DOHH2 (cell line): ENCODE data around the gene CASKIN1.

Experiments used
- H3F3A ChIP-seq: fragments of 200-600 bp; sonication (generic), shearing (Covaris generic); 2 replicates; pipeline ENCODE4 v1.6.0; 2016; ENCODE audit warnings: antibody characterized with exemption, mild to moderate bottlenecking; ENCODE audit not compliant: control insufficient read depth, insufficient read depth
- H3K27ac ChIP-seq: fragments of 200-600 bp; sonication (generic); 2 replicates; pipeline ENCODE4 v1.5.1; 2014; ENCODE audit warnings: low read depth, mild to moderate bottlenecking, low read length, moderate library complexity
- H3K27me3 ChIP-seq: fragments of 200-600 bp; sonication (generic); 2 replicates; pipeline ENCODE4 v1.6.1; 2014; ENCODE audit warnings: mild to moderate bottlenecking, low read length, mixed read lengths; ENCODE audit not compliant: control insufficient read depth
- H3K36me3 ChIP-seq: fragments of 200-600 bp; sonication (generic); 2 replicates; pipeline ENCODE4 v1.6.1; 2014; ENCODE audit warnings: mild to moderate bottlenecking, low read length, moderate library complexity, mixed read lengths; ENCODE audit not compliant: control insufficient read depth
- H3K4me1 ChIP-seq: fragments of 200-600 bp; sonication (generic); 2 replicates; pipeline ENCODE4 v1.6.1; 2014; ENCODE audit warnings: mild to moderate bottlenecking, low read length, mixed read lengths; ENCODE audit not compliant: control insufficient read depth
- H3K4me2 ChIP-seq: fragments of 200-600 bp; sonication (generic); 2 replicates; pipeline ENCODE4 v1.6.0; 2014; ENCODE audit warnings: mild to moderate bottlenecking, low read length, moderate library complexity
- H3K4me3 ChIP-seq: fragments of 200-600 bp; sonication (generic); 2 replicates; pipeline ENCODE4 v1.5.1; 2014; ENCODE audit warnings: mild to moderate bottlenecking, low read length, mixed read lengths
- H3K79me2 ChIP-seq: fragments of 200-600 bp; sonication (generic); 2 replicates; pipeline ENCODE4 v1.6.1; 2014; ENCODE audit warnings: mild to moderate bottlenecking, low read length, mixed read lengths; ENCODE audit not compliant: control insufficient read depth
- H3K9me2 ChIP-seq: fragments of 200-600 bp; sonication (generic); replicated peaks from 2 replicates; pipeline ENCODE4 v1.6.1; 2014; ENCODE audit warnings: mild to moderate bottlenecking, low read length, mixed read lengths; ENCODE audit not compliant: control insufficient read depth
- H3K9me3 ChIP-seq: fragments of 200-600 bp; sonication (generic); 2 replicates; pipeline ENCODE4 v1.6.1; 2014; ENCODE audit warnings: antibody characterized with exemption, low read length, mixed read lengths; ENCODE audit not compliant: control insufficient read depth, insufficient read depth
- H4K20me1 ChIP-seq: fragments of 200-600 bp; sonication (generic); 2 replicates; pipeline ENCODE4 v1.6.0; 2014; ENCODE audit warnings: low read depth, mild to moderate bottlenecking, antibody characterized with exemption, low read length, moderate library complexity; ENCODE audit not compliant: control insufficient read depth, insufficient read depth
- CTCF ChIP-seq: fragments of 200-600 bp; sonication (generic); IDR thresholded peaks from one replicate; pipeline ENCODE4 v1.5.1; 2014; ENCODE audit warnings: antibody characterized with exemption, mild to moderate bottlenecking, low read depth, low read length; ENCODE audit not compliant: poor library complexity, severe bottlenecking
- EZH2phosphoT487 ChIP-seq: fragments of 200-600 bp; sonication (generic); IDR thresholded peaks from 2 replicates; pipeline ENCODE4 v1.6.1; 2017; ENCODE audit warnings: borderline replicate concordance, mild to moderate bottlenecking, antibody characterized with exemption, low read length, moderate library complexity, mixed read lengths

Gene CASKIN1

GRCh38 chr16:2191446-2191706 is 5.0 kb downstream of the CASKIN1 start:
- TF ChIP-seq CTCF (no peak), EZH2phosphoT487 (no peak)
- no peaks in the 10 kb centered on the region for H3K36me3 ChIP-seq
- H4K20me1 ChIP-seq = peaks cover 5% of the 10 kb centered on the region; the same call in 1 of the 2 replicates
- no peaks in the 10 kb centered on the region for H3K9me2 ChIP-seq
- H3K4me2 ChIP-seq = no peak overlapping the region
- H3K4me3 ChIP-seq = no peak overlapping the region
- no peaks in the 10 kb centered on the region for H3K79me2 ChIP-seq
- H3K27me3 ChIP-seq = peaks cover 30% of the 10 kb centered on the region
- H3K9me3 ChIP-seq = no peaks in the 10 kb centered on the region
- no peaks in the 10 kb centered on the region for H3F3A ChIP-seq
- H3K27ac ChIP-seq = no peak overlapping the region
- peaks cover 10% of the 10 kb centered on the region for H3K4me1 ChIP-seq

- H3K4me2 ChIP-seq = no peak overlapping the region
Observed at GRCh38 chr16:2190659-2191445, 5.6 kb downstream of the CASKIN1 start.

GRCh38 chr16:2190002-2190658 is 6.3 kb downstream of the CASKIN1 start:
- Histone ChIP-seq H3K4me3 (no peak overlapping the region), H3K27me3 (peaks cover 19% of the 10 kb centered on the region), H4K20me1 (peaks cover 2% of the 10 kb centered on the region; the same call in 1 of the 2 replicates), H3K79me2 (no peaks in the 10 kb centered on the region), H3K4me2 (no peak overlapping the region), H3K36me3 (no peaks in the 10 kb centered on the region), H3K9me2 (no peaks in the 10 kb centered on the region), H3K4me1 (peaks cover 2% of the 10 kb centered on the region), H3K27ac (no peak overlapping the region), H3F3A (no peaks in the 10 kb centered on the region), H3K9me3 (no peaks in the 10 kb centered on the region)
- no peak for TF ChIP-seq CTCF
- no peak for TF ChIP-seq EZH2phosphoT487

More at GRCh38 chr16:2190659-2191445, 5.6 kb downstream of the CASKIN1 start:
- Histone ChIP-seq H3K79me2 (no peaks in the 10 kb centered on the region), H3K4me3 (no peak overlapping the region), H3K27ac (no peak overlapping the region), H4K20me1 (peaks cover 5% of the 10 kb centered on the region; the same call in 1 of the 2 replicates), H3K9me2 (no peaks in the 10 kb centered on the region), H3K27me3 (peaks cover 27% of the 10 kb centered on the region), H3F3A (no peaks in the 10 kb centered on the region), H3K9me3 (no peaks in the 10 kb centered on the region), H3K4me1 (peaks cover 9% of the 10 kb centered on the region), H3K36me3 (no peaks in the 10 kb centered on the region)
- TF ChIP-seq EZH2phosphoT487 (no peak), CTCF (no peak)
